ENCODE results near the gene ALK.

Gene ALK

GRCh38 chr2:29525921-29526320 lies 395.5 kb downstream of the ALK start:
- no peak for DNase-seq

DNA sequence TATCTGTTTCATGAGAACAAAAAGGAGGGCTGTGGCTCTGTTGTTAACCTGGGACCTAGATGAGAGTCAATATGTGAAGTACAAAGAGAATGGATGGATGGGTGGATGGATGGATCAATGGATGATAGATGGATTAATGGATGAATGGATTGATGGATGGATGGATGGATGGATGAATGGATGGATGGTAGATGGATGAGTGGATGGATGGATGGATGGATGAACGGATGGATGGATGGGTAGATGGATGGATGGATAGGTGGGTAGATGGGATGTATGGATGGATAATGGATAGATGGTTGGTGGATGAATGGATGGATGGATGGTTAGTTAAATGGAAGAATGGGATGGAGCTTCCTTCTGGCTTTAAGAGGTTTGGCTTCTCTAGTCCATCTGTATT lies 396.7 kb downstream of the ALK start:
- DNase-seq = no peak

DNA sequence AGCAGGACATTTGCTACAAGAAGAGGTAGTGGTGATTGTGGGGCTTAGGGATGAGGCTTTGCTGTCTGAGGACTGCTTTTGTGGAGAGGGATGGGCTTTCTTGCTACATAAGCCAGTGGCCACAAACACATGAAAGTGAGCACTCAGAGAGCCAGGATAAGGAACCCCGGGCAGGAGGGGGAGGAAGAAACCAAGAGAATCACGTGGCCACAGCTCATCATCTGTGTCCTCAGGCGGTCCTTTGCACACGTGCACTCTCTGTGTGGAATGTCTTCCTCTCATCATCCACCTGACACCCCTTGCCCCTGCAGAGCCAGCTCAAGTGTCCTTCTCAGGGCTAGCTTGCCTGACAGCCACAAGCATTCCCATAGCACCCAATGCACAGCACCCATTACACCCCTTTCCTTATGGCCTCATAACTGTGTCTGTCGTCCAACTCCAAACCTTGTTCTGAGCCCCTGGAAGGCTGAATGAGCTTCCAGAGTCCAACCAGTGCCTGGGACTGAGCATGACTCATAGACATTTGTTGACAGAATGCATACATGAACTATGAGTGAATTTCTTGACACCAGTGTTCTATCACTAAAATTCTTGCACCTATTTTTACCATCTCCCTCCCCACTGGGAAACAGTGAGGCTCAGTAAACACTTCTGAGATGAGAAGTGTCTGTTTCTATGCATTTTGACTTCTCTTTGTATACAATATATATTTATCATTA lies 398.3 kb downstream of the ALK start:
- no peak for DNase-seq

DNA sequence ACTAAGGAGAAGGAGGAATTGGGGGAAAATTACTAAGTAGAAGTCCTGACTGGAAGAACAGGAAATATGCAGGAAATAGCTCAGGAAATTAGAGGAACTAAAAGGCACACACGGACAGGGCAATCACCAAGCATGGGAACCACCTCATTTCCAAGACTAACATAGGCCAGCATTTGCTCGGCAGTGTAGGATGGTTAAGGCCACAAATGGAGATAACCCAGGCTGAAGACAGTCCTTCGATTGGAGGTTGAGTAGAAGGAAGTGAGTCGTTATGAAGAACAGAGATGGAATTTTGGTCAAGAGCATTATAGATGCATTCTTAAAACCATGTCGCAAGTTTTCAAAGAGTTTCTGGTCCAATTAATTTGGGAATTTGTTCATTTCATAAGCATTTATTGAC lies 401.4 kb downstream of the ALK start:
- DNase-seq = no peak

DNA sequence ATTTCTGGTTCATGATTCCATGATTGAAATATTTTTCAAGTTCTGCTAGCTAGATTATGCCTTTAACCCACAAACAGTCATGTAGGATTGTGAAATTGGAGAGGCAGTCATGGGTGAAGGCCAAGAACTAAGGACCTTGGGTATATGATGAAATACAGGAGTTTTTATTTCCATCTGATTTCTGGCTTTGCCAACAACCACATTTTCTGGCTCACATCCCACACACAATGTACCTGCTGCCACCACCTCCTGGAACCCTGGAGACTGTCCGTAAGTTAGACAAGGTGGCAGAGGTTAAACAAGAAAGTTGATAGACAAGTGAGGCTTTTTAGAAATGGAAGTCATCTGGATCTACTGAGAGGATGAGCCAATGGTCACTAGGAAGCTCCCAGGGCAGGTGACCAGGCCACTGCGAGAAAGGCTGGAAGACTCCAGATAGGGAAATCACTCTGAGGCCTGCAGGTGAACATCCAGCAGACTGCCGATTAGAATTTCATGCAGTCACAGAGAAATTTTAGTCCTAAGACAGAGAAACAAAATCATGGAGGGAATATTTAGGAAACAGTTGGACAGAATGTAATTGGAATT lies 402.0 kb downstream of the ALK start:
- DNase-seq = no peak

DNA sequence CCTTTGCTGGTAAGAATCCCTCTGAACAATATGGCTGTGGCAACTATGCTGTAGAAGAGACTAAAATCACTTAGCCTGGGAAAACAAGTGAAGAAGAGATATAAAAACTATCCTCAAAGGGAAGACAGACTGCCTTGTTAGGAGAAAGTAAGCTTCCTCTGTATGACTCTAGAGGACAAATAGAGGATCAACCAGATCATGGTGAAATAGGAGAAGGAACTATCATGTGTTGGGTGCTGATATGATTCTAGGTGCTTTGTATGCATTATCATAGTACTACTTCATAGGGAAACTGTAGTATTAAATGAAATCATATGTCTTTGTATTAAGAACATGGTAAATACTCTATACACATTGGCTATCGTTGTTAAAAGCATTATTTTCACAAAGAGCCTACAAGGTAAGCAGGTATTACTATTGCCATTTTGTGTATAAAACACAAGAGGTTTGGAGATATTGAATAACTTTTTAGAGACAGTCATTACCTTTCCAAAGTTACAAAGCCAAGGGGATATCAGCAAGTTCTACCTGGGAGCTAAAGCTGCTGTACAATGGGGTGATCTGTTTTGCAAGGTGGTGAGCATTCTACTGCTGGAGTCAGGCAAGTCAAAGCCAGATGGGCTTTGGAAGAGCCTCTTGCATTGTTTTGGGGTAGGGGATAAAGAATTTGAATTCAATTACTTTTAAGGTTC lies 402.6 kb downstream of the ALK start:
- DNase-seq = no peak

- no peak for DNase-seq
Measured at GRCh38 chr2:29518010-29518409, 403.4 kb downstream of the ALK start.

DNA sequence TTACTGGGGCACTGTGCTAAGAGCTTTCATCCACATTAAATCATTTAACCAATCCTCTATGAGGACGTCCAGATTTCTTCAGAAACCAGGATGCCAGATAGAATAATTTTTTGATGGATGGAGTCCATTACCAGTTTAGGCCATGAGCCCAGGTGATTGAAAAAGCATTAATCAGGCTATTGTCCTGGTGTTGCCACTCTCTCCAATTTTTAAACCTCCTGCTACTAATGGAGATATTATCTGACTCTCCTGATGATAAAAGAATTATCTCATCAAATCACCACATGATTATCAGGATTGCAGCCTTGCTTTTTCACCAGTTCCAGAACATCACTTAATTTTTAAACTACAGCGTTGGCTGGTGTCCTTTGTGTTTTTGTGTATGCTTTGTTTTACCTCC lies 404.0 kb downstream of the ALK start:
- DNase-seq = no peak

GRCh38 chr2:29516767-29517166 lies 404.6 kb downstream of the ALK start:
- no peak for DNase-seq

DNA sequence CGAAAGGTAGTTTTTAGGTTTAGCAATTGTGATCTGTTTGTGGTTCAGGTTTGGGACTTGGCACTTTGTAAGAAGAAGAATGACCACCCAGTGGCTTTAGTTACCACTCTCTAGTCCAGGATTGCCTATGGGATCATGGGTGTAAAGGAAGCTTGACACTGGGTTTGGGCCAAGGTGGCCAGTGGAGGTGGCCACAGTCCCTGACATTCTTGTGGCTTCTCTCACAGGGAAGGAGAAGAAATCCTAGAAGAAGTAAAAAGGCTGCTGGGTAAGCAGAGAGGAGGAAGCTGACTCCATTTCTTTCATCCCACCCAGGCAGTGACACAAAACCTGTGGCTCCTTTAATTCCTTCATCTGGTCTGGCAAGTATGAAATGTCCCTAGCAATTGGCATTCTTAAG lies 411.5 kb downstream of the ALK start:
- DNase-seq = no peak

GRCh38 chr2:29509397-29509796 lies 412.0 kb downstream of the ALK start:
- DNase-seq = no peak

DNA sequence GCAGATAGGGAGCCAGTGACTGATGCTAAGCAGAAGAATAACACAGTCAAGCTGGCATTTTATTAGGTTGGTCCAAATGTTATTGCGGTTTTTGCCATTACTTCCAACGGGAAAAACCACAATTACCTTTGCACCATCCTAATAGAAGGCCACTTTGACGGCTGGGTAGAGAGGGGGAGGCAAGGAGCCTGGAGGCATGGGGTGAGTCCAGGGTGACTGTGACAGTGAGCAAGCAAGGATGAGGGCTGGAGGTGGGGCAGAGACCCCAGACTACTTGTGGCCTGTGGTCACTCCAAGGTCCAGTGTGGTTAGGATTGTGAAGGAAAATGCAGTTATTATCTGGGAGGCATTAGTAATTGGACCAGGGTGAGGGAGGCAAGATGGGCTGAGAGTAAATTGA lies 416.6 kb downstream of the ALK start:
- DNase-seq = no peak

GRCh38 chr2:29502460-29502911 lies 418.9 kb downstream of the ALK start:
- no peak for DNase-seq

DNA sequence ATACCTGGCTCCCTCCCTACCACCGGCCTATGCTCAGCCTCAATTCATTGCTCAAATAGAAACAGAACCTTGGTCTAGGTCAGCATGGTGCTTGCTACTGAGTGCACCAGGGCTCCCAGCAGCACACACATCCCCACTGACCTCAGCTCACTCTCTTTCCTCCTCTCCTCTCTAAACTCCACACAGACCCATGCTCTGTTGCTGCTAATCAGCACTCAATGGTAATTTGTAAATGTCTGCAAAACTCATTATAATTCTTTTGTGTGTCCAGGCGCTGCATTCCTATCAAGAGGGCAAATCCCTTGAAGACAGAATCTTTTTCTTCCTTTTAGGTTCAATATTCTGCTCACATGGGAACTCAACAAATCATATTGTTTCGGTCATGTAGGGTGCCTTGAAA lies 424.0 kb downstream of the ALK start:
- DNase-seq = no peak

DNA sequence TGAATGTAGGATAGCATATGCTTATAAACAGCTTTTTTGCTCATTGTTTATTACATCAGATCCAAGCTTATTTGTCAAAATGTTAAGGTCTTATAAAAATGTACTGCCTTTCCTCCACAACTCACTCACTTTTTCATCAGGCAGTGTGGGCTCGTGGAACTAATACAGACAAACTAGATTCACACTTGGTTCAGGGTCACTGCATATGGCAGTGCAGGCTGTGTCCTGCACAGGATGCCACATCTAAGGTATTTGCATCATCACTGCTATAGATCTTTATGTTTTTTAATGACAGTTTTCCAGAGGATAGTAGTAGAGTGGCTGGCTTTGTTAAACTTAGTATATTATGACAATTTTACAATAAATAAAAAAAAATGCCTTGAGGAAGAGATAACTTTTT lies 425.2 kb downstream of the ALK start:
- no peak for DNase-seq

DNA sequence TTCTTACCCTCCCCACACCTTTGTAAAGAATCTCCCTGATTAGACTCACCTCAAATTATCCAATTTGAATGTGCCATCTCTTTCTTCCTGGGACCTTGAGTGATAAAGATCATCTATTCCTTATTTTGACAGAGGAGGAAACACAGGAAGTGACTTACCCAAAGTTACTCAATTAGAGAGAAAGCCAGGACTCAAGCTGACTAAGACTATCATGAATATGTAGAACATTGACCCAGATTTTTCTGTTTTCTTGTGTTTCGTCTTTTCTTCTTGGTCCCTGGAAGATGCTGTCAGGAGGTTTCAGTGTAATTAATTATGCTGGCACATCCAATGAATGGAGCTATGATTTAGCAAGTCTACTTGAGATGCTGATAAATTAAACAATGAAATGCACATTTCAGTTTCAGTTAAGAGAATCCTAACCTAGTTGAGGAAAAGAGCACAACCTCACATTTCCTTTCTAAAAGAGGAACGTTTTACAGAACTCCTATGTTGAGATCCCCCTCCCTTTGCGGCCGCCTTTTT lies 425.8 kb downstream of the ALK start:
- no peak for DNase-seq

- no peak for DNase-seq
Measured at GRCh38 chr2:29495068-29495467, 426.3 kb downstream of the ALK start.

- DNase-seq = no peak
Measured at GRCh38 chr2:29492701-29493100, 428.7 kb downstream of the ALK start.

DNA sequence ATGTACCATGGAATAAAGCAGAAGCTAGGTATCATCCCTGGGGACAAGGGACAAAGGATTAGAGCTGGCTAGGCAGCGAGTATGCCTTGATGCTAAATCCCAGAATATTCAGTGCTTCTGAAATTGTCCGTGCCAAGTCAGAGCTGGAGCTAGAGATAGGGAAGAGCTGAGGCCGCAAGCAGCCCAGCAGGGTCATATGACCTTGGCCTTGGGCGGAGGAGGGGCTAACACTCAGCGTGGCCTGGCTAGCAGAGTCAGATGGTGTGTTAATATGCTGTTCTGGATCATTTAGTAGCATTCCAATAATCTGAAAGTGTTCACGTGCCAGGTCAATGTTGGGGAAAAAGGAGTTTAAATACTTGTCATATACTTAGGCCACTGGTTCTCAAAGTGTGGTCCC lies 431.3 kb downstream of the ALK start:
- DNase-seq = no peak

DNA sequence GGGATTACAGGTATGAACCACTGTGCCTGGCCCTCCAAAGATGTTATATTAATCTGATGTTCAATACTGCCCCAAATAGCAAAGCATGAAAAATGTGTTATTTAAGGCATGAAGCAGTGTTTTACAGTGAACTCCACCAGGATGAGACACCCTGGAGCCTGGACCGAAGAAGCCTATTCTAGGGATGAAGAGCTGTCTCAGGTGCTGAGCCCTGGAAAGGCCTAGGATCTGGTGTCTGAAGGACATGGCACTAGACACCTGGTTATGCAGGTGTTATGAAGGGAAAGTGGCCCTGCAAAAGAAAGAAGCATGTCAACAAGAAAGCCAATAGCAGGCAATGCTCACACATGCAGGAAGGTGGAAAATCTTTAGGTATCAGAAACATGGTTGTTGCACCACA lies 431.8 kb downstream of the ALK start:
- DNase-seq = no peak

DNA sequence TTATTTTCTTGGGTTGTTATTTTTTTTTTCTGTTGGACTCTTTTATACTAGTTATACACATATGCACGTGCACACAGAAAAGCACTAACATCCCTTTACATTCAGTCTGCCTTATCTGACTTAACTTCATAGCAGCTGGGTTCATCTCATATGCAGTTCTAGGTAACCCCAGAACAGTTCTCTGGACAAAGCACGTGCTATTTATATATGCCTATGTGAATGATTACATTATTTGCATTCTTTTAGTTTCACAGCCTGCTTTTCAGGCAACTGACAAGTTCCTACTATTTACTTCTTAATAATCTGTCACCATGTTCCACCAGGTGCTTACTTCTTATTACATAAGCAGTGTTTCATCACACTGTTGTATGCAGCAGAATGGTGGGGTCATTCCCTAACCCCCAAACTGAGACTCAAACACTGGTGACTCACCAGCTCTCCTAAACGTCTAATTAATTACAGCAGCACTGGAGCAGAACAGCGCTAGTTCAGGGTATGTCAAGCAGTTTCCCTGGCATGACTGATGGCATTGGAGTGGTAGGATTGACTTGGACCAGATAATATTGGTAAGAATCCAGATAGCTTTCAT lies 433.3 kb downstream of the ALK start:
- no peak for DNase-seq

DNA sequence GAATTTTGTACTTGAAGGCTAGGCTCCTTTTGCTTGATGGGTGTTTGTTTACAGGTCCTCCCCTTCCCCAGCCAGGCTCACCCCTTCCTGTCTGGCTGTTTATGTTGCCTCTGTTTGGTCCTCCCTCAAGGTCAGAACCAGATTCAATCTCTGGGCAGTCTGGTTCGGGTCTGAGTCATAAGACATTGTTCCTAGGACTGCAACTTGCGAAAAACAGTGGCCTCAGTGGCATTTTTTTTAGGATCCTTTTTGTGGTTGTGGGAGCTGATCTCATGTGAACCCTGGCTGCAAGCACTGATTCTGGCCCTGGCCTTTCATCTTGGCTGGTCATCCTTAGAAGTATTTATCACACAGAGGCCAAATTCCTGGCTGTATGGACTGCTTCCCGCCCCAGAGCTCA lies 435.8 kb downstream of the ALK start:
- DNase-seq = no peak

GRCh38 chr2:29485117-29485516 lies 436.3 kb downstream of the ALK start:
- no peak for DNase-seq

- no peak for DNase-seq
Measured at GRCh38 chr2:29482867-29483266, 438.5 kb downstream of the ALK start.

Measured in activated gamma-delta T cell (primary cell).